HCT116 (cell line): ENCODE measurements around the gene DNAAF1.

Experiments
- CTCF ChIP-seq, 3 experiments: fragments of 200-600 bp in 1 of 3; sonication (generic) in 1 of 3; IDR thresholded peaks in 2 of 3; conservative IDR thresholded peaks in 1 of 3; 2 replicates each; pipeline ENCODE4 v1.5.1; 2012 to 2017; ENCODE audit warnings: low read depth in 2 of 3, low read length in 2 of 3, antibody characterized with exemption in 1 of 3, borderline replicate concordance in 1 of 3, control low read depth in 1 of 3, mild to moderate bottlenecking in 1 of 3, mixed read lengths in 1 of 3, mixed run types in 1 of 3, moderate library complexity in 1 of 3; ENCODE audit not compliant: insufficient read depth in 1 of 3
- MAX ChIP-seq: IDR thresholded peaks from 2 replicates; pipeline ENCODE4 v1.6.1; 2012
- SIN3A ChIP-seq: IDR thresholded peaks from 2 replicates; pipeline ENCODE4 v1.6.1; 2012; ENCODE audit warnings: low read depth
- ZBTB33 ChIP-seq: IDR thresholded peaks from 2 replicates; pipeline ENCODE4 v1.6.1; 2011; ENCODE audit warnings: mild to moderate bottlenecking, low read length, moderate library complexity; ENCODE audit not compliant: insufficient replicate concordance; ENCODE audit errors: extremely low read depth

GRCh38 chr16:84218956-84219355 lies 73.8 kb downstream of the DNAAF1 start:
- no peak for TF ChIP-seq SIN3A
- no peak for TF ChIP-seq MAX
- TF ChIP-seq CTCF (IDR thresholded peaks at IDR 0.05 in 2 of 3, conservative IDR thresholded peaks at IDR 0.05 in 1 of 3; ENCODE audit: borderline replicate concordance in 1 of 3, insufficient read depth in 1 of 3, low read depth in 2 of 3, low read length in 2 of 3), result no peak
- TF ChIP-seq ZBTB33, result no peak
